Karpas-422 (cell line): ENCODE data around the gene CLEC2B. TPM values are rescaled to one million over a fixed set of nuclear protein-coding genes. Genes with fewer than 3 reads are reported as not detected.

ENCODE experiments used
- DNase-seq: peaks from one replicate; pipeline ENCODE4 v3.0.0-alpha.2; 2015
- H2AFZ ChIP-seq: fragments of 200-600 bp; sonication (generic); 2 replicates; pipeline ENCODE4 v1.6.1; 2014; ENCODE audit warnings: antibody characterized with exemption, low read length, mixed read lengths
- H3K27ac ChIP-seq: fragments of 200-600 bp; sonication (generic); 2 replicates; pipeline ENCODE4 v1.5.1; 2014; ENCODE audit warnings: mild to moderate bottlenecking, low read length, moderate library complexity
- H3K27me3 ChIP-seq: fragments of 200-600 bp; sonication (generic); 2 replicates; pipeline ENCODE4 v1.6.1; 2014; ENCODE audit warnings: low read length, mixed read lengths
- H3K36me3 ChIP-seq: fragments of 200-600 bp; sonication (generic); 2 replicates; pipeline ENCODE4 v1.6.1; 2014; ENCODE audit warnings: low read length, mixed read lengths; ENCODE audit not compliant: insufficient read depth
- H3K4me1 ChIP-seq: fragments of 200-600 bp; sonication (generic); 2 replicates; pipeline ENCODE4 v1.6.1; 2014; ENCODE audit warnings: mild to moderate bottlenecking, low read length, mixed read lengths
- H3K4me2 ChIP-seq: fragments of 200-600 bp; sonication (generic); 2 replicates; pipeline ENCODE4 v1.6.1; 2014; ENCODE audit warnings: low read length, low read depth, mild to moderate bottlenecking; ENCODE audit not compliant: poor library complexity, severe bottlenecking
- H3K4me3 ChIP-seq: fragments of 200-600 bp; sonication (generic); 2 replicates; pipeline ENCODE4 v1.5.1; 2014; ENCODE audit warnings: mild to moderate bottlenecking, antibody characterized with exemption, low read length, mixed read lengths
- H3K79me2 ChIP-seq: fragments of 200-600 bp; sonication (generic); 2 replicates; pipeline ENCODE4 v1.6.1; 2014; ENCODE audit warnings: mild to moderate bottlenecking, low read length, mixed read lengths
- H3K9ac ChIP-seq: fragments of 200-600 bp; sonication (generic); 2 replicates; pipeline ENCODE4 v1.6.0; 2014; ENCODE audit warnings: low read length
- H3K9me2 ChIP-seq: fragments of 200-600 bp; sonication (generic), shearing (Covaris generic); replicated peaks from 2 replicates; pipeline ENCODE4 v1.6.0; 2014; ENCODE audit warnings: mild to moderate bottlenecking, low read length, moderate library complexity; ENCODE audit not compliant: insufficient read depth
- H3K9me3 ChIP-seq: fragments of 300-700, 200-600 bp; sonication (generic); 2 replicates; pipeline ENCODE4 v1.6.1; 2014; ENCODE audit warnings: low read length, mixed read lengths
- H4K20me1 ChIP-seq: fragments of 200-600 bp; sonication (generic); 2 replicates; pipeline ENCODE4 v1.6.1; 2014; ENCODE audit warnings: mild to moderate bottlenecking, antibody characterized with exemption, low read length, low read depth; ENCODE audit not compliant: insufficient read depth
- total RNA-seq: library from RNA; depleted of rRNA; stranded (reverse); fragments of >200 nt; shearing (Covaris generic); gene quantifications from 2 replicates; pipeline ENCODE4 v1.2.3, GENCODE V29; 2014; ENCODE audit warnings: low replicate concordance

Gene CLEC2B
- total RNA-seq, 1 experiment from 2014 or later, result not detected

- Histone ChIP-seq H3K27ac (no peak overlapping the region), H3K36me3 (no peaks in the 10 kb centered on the region), H3K4me2 (no peak overlapping the region), H3K27me3 (0 out of 2 replicates have a peak, but pooled peaks cover 2% of the 10 kb centered on the region), H3K79me2 (no peaks in the 10 kb centered on the region), H3K9me3 (no peaks in the 10 kb centered on the region), H3K4me1 (peaks cover 16% of the 10 kb centered on the region), H3K9ac (no peak overlapping the region), H2AFZ (no peak overlapping the region), H4K20me1 (no peaks in the 10 kb centered on the region), H3K9me2 (no peaks in the 10 kb centered on the region), H3K4me3 (no peak overlapping the region)
- DNase-seq, result no peak
Measured at GRCh38 chr12:9866860-9867269, 2.3 kb downstream of the CLEC2B start.

GRCh38 chr12:9864913-9865675 is 4.1 kb downstream of the CLEC2B start:
- Histone ChIP-seq H3K27ac (no peak overlapping the region), H3K4me2 (no peak overlapping the region), H4K20me1 (no peaks in the 10 kb centered on the region), H2AFZ (no peak overlapping the region), H3K4me3 (no peak overlapping the region), H3K9me3 (no peaks in the 10 kb centered on the region), H3K79me2 (no peaks in the 10 kb centered on the region), H3K4me1 (peaks cover 16% of the 10 kb centered on the region), H3K36me3 (no peaks in the 10 kb centered on the region), H3K9me2 (no peaks in the 10 kb centered on the region), H3K27me3 (no peaks in the 10 kb centered on the region), H3K9ac (no peak overlapping the region)
- DNase-seq, result no peak

- Histone ChIP-seq H3K36me3 (no peaks in the 10 kb centered on the region), H3K4me3 (no peak overlapping the region), H3K27me3 (no peaks in the 10 kb centered on the region), H3K9ac (no peak overlapping the region), H3K9me2 (no peaks in the 10 kb centered on the region), H3K4me2 (no peak overlapping the region), H3K9me3 (no peaks in the 10 kb centered on the region), H4K20me1 (no peaks in the 10 kb centered on the region), H3K4me1 (no peaks in the 10 kb centered on the region), H3K27ac (no peak overlapping the region), H2AFZ (no peak overlapping the region), H3K79me2 (no peaks in the 10 kb centered on the region)
- no peak for DNase-seq
Measured at GRCh38 chr12:9858135-9858534, 11.0 kb downstream of the CLEC2B start.

- Histone ChIP-seq H3K27ac (no peak overlapping the region), H3K27me3 (no peaks in the 10 kb centered on the region), H3K36me3 (no peaks in the 10 kb centered on the region), H3K9me2 (no peaks in the 10 kb centered on the region), H3K9ac (no peak overlapping the region), H3K9me3 (no peaks in the 10 kb centered on the region), H2AFZ (peak overlapping the region; percentile 37; the same call in 1 of the 2 replicates), H3K4me2 (no peak overlapping the region), H3K4me3 (no peak overlapping the region), H3K79me2 (no peaks in the 10 kb centered on the region), H4K20me1 (no peaks in the 10 kb centered on the region), H3K4me1 (no peaks in the 10 kb centered on the region)
- DNase-seq, result no peak
Measured at GRCh38 chr12:9856894-9857293, 12.3 kb downstream of the CLEC2B start.

- Histone ChIP-seq H3K36me3 (no peaks in the 10 kb centered on the region), H3K79me2 (no peaks in the 10 kb centered on the region), H3K9ac (no peak overlapping the region), H3K4me3 (no peak overlapping the region), H3K4me1 (no peaks in the 10 kb centered on the region), H3K4me2 (no peak overlapping the region), H2AFZ (no peak overlapping the region), H4K20me1 (no peaks in the 10 kb centered on the region), H3K9me3 (no peaks in the 10 kb centered on the region), H3K27ac (no peak overlapping the region), H3K9me2 (no peaks in the 10 kb centered on the region), H3K27me3 (no peaks in the 10 kb centered on the region)
- no peak for DNase-seq
Measured at GRCh38 chr12:9856151-9856550, 13.0 kb downstream of the CLEC2B start.

GRCh38 chr12:9851927-9852326 is 17.2 kb downstream of the CLEC2B start:
- H3K9me3 ChIP-seq, result no peaks in the 10 kb centered on the region
- no peaks in the 10 kb centered on the region for H3K9me2 ChIP-seq
- no peak for DNase-seq
- no peaks in the 10 kb centered on the region for H3K79me2 ChIP-seq
- H2AFZ ChIP-seq, result no peak overlapping the region
- no peaks in the 10 kb centered on the region for H4K20me1 ChIP-seq
- H3K4me1 ChIP-seq, result no peaks in the 10 kb centered on the region
- no peak overlapping the region for H3K27ac ChIP-seq
- H3K36me3 ChIP-seq, result no peaks in the 10 kb centered on the region
- no peak overlapping the region for H3K4me2 ChIP-seq
- no peaks in the 10 kb centered on the region for H3K27me3 ChIP-seq
- H3K9ac ChIP-seq, result no peak overlapping the region
- no peak overlapping the region for H3K4me3 ChIP-seq

GRCh38 chr12:9851050-9851449 is 18.1 kb downstream of the CLEC2B start:
- Histone ChIP-seq H3K36me3 (no peaks in the 10 kb centered on the region), H3K27me3 (no peaks in the 10 kb centered on the region)
- no peak for DNase-seq

GRCh38 chr12:9848899-9849298 is 20.3 kb downstream of the CLEC2B start:
- no peaks in the 10 kb centered on the region for H4K20me1 ChIP-seq
- no peak overlapping the region for H2AFZ ChIP-seq
- H3K9me3 ChIP-seq, result no peaks in the 10 kb centered on the region
- H3K27me3 ChIP-seq, result no peaks in the 10 kb centered on the region
- H3K27ac ChIP-seq, result no peak overlapping the region
- no peak overlapping the region for H3K4me3 ChIP-seq
- no peak overlapping the region for H3K9ac ChIP-seq
- no peaks in the 10 kb centered on the region for H3K36me3 ChIP-seq
- no peak overlapping the region for H3K4me2 ChIP-seq
- H3K4me1 ChIP-seq, result no peaks in the 10 kb centered on the region
- DNase-seq, result no peak
- no peaks in the 10 kb centered on the region for H3K79me2 ChIP-seq
- H3K9me2 ChIP-seq, result no peaks in the 10 kb centered on the region

More at GRCh38 chr12:9851050-9851449, 18.1 kb downstream of the CLEC2B start:
- Histone ChIP-seq H3K79me2 (no peaks in the 10 kb centered on the region), H3K4me3 (no peak overlapping the region), H3K9ac (no peak overlapping the region), H3K4me2 (no peak overlapping the region), H3K4me1 (no peaks in the 10 kb centered on the region), H3K9me2 (no peaks in the 10 kb centered on the region), H4K20me1 (no peaks in the 10 kb centered on the region), H3K27ac (no peak overlapping the region), H3K9me3 (no peaks in the 10 kb centered on the region), H2AFZ (no peak overlapping the region)
